HL-60 (cell line): ENCODE measurements around the gene NKAIN2.

Source experiments
- GABPA ChIP-seq: IDR thresholded peaks from 2 replicates; pipeline ENCODE4 v1.6.1; 2012; ENCODE audit warnings: low read depth
- POLR2AphosphoS5 ChIP-seq: IDR thresholded peaks from 2 replicates; pipeline ENCODE4 v1.6.1; 2012; ENCODE audit warnings: low read depth
- SPI1 ChIP-seq: IDR thresholded peaks from 2 replicates; pipeline ENCODE4 v1.6.1; 2012; ENCODE audit warnings: low read depth, mild to moderate bottlenecking, borderline replicate concordance
- TF ChIP-seq, protein P1 (sequence below): IDR thresholded peaks from one replicate; pipeline ENCODE4 v1.5.1; 2011; ENCODE audit warnings: low read length, control low read depth, inconsistent platforms; ENCODE audit not compliant: insufficient read depth
- TF ChIP-seq, protein P2 (sequence below): IDR thresholded peaks from 2 replicates; pipeline ENCODE4 v1.6.1; 2012; ENCODE audit warnings: low read depth; ENCODE audit not compliant: insufficient replicate concordance

DNA sequence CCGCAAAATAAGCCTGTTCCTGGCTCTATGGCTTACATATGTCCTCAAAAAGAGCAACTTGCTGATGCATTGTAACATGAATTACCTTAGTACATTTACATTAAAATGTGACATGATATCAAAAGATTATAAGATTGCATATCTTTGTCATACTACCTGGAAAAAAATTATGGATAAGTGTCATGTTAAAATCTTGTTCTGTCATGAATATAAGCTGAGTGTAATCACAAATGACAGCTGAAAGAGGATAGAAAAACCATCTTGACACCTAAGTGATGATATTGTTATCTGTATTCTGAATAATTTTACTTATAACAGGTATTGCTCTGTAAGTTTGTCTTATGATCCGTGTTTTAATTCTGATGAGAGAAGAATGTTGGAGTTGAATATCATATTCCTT lies 655.6 kb downstream of the NKAIN2 start:
- no peak for TF ChIP-seq POLR2AphosphoS5
- TF ChIP-seq, protein P1, sequence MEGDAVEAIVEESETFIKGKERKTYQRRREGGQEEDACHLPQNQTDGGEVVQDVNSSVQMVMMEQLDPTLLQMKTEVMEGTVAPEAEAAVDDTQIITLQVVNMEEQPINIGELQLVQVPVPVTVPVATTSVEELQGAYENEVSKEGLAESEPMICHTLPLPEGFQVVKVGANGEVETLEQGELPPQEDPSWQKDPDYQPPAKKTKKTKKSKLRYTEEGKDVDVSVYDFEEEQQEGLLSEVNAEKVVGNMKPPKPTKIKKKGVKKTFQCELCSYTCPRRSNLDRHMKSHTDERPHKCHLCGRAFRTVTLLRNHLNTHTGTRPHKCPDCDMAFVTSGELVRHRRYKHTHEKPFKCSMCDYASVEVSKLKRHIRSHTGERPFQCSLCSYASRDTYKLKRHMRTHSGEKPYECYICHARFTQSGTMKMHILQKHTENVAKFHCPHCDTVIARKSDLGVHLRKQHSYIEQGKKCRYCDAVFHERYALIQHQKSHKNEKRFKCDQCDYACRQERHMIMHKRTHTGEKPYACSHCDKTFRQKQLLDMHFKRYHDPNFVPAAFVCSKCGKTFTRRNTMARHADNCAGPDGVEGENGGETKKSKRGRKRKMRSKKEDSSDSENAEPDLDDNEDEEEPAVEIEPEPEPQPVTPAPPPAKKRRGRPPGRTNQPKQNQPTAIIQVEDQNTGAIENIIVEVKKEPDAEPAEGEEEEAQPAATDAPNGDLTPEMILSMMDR: no peak
- no peak for TF ChIP-seq SPI1
- TF ChIP-seq, protein P2, sequence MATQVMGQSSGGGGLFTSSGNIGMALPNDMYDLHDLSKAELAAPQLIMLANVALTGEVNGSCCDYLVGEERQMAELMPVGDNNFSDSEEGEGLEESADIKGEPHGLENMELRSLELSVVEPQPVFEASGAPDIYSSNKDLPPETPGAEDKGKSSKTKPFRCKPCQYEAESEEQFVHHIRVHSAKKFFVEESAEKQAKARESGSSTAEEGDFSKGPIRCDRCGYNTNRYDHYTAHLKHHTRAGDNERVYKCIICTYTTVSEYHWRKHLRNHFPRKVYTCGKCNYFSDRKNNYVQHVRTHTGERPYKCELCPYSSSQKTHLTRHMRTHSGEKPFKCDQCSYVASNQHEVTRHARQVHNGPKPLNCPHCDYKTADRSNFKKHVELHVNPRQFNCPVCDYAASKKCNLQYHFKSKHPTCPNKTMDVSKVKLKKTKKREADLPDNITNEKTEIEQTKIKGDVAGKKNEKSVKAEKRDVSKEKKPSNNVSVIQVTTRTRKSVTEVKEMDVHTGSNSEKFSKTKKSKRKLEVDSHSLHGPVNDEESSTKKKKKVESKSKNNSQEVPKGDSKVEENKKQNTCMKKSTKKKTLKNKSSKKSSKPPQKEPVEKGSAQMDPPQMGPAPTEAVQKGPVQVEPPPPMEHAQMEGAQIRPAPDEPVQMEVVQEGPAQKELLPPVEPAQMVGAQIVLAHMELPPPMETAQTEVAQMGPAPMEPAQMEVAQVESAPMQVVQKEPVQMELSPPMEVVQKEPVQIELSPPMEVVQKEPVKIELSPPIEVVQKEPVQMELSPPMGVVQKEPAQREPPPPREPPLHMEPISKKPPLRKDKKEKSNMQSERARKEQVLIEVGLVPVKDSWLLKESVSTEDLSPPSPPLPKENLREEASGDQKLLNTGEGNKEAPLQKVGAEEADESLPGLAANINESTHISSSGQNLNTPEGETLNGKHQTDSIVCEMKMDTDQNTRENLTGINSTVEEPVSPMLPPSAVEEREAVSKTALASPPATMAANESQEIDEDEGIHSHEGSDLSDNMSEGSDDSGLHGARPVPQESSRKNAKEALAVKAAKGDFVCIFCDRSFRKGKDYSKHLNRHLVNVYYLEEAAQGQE: no peak
- no peak for TF ChIP-seq GABPA
